ENCODE data around the gene DNASE1L1. TPM values are rescaled to one million over a fixed set of nuclear protein-coding genes. Genes with fewer than 3 reads are reported as not detected.

Gene DNASE1L1
- total and polyA plus RNA-seq, 4 donors: 9.3 to 22.1 (median 16.7) TPM

DNA sequence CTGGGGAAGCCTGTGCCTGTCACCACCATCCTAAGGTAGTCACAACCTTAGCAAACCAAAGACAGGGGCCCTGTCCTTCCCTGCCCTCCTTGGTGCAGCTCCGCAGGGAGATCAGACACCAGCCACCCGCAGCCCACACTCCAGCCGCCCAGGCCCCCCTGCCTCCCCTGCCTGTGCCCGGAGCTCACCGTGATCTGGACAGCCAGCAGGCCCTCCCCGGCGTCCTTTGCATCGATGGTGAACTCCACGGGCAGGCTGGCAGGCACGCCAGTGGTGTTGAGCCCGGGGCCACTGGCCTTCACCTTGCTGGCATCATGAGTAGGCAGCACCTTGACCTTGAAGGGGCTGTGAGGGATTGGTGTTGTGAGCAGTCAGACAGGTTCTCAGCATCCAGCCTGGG is 51.0 kb downstream of the DNASE1L1 start:
- H3K36me3 ChIP-seq (ENCODE audit: control insufficient read depth in 4 of 4, insufficient read depth in 3 of 4, low read depth in 1 of 4, low read length in 3 of 4): peaks cover 0 to 7% (median 3%) of the 10 kb centered on the region in 4 donors
- 93% methylated on average over 11 of the region's 11 CpGs for WGBS
- TF ChIP-seq, protein P1, sequence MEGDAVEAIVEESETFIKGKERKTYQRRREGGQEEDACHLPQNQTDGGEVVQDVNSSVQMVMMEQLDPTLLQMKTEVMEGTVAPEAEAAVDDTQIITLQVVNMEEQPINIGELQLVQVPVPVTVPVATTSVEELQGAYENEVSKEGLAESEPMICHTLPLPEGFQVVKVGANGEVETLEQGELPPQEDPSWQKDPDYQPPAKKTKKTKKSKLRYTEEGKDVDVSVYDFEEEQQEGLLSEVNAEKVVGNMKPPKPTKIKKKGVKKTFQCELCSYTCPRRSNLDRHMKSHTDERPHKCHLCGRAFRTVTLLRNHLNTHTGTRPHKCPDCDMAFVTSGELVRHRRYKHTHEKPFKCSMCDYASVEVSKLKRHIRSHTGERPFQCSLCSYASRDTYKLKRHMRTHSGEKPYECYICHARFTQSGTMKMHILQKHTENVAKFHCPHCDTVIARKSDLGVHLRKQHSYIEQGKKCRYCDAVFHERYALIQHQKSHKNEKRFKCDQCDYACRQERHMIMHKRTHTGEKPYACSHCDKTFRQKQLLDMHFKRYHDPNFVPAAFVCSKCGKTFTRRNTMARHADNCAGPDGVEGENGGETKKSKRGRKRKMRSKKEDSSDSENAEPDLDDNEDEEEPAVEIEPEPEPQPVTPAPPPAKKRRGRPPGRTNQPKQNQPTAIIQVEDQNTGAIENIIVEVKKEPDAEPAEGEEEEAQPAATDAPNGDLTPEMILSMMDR (IDR thresholded peaks at IDR 0.05; ENCODE audit: low read depth, low read length, missing input control): no peak
- no peak overlapping the region for H3K9ac ChIP-seq (ENCODE audit: low read depth in 1 of 2, low read length in 2 of 2)
- H3K9me3 ChIP-seq (ENCODE audit: control insufficient read depth in 4 of 4, low read length in 3 of 4): no peaks in the 10 kb centered on the region
- H3K4me3 ChIP-seq (ENCODE audit: low read depth in 1 of 3, low read length in 3 of 3): no peak overlapping the region
- peaks cover 3 to 19% (median 8%) of the 10 kb centered on the region in 4 donors for H3K4me1 ChIP-seq (ENCODE audit: control insufficient read depth in 4 of 4, insufficient read depth in 4 of 4, low read length in 3 of 4)
- H3K27ac ChIP-seq (ENCODE audit: low read depth in 1 of 2, low read length in 2 of 2): no peak overlapping the region
- no peaks in the 10 kb centered on the region for H3K27me3 ChIP-seq (ENCODE audit: control insufficient read depth in 4 of 4, insufficient read depth in 4 of 4, low read length in 3 of 4)
- no peak for DNase-seq (ENCODE audit: low spot score)

DNA sequence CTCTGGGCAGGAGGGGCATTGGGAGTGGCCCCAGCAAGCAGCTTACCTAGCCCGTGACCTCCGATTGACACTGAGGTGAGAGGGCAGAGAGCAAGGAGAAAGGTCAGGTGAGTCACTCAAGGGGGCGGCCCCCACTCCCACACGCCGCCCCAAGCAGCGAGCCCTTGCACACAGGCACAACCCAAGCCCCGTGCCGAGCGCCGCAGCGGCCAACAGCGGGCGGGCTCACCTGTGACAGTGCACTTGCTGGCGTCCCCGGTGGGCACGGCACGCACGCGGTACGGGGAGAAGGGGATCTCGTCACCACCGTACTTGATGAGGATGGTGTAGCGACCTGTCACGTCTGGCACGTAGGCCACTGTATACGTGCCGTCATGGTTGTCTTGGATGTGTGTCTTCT is 51.8 kb downstream of the DNASE1L1 start:
- Histone ChIP-seq H3K27ac (ENCODE audit: low read depth in 1 of 2, low read length in 2 of 2) (no peak overlapping the region), H3K4me1 (ENCODE audit: control insufficient read depth in 4 of 4, insufficient read depth in 4 of 4, low read length in 3 of 4) (peaks cover 3 to 19% (median 8%) of the 10 kb centered on the region in 4 donors), H3K9ac (ENCODE audit: low read depth in 1 of 2, low read length in 2 of 2) (no peak overlapping the region), H3K27me3 (ENCODE audit: control insufficient read depth in 4 of 4, insufficient read depth in 4 of 4, low read length in 3 of 4) (no peaks in the 10 kb centered on the region), H3K9me3 (ENCODE audit: control insufficient read depth in 4 of 4, low read length in 3 of 4) (no peaks in the 10 kb centered on the region), H3K36me3 (ENCODE audit: control insufficient read depth in 4 of 4, insufficient read depth in 3 of 4, low read depth in 1 of 4, low read length in 3 of 4) (peaks cover 0 to 7% (median 3%) of the 10 kb centered on the region in 4 donors), H3K4me3 (ENCODE audit: low read depth in 1 of 3, low read length in 3 of 3) (no peak overlapping the region)
- DNase-seq (ENCODE audit: low spot score): no peak
- TF ChIP-seq JUND (IDR thresholded peaks at IDR 0.05): no peak
- 95% methylated on average over 27 of the region's 27 CpGs for WGBS

DNA sequence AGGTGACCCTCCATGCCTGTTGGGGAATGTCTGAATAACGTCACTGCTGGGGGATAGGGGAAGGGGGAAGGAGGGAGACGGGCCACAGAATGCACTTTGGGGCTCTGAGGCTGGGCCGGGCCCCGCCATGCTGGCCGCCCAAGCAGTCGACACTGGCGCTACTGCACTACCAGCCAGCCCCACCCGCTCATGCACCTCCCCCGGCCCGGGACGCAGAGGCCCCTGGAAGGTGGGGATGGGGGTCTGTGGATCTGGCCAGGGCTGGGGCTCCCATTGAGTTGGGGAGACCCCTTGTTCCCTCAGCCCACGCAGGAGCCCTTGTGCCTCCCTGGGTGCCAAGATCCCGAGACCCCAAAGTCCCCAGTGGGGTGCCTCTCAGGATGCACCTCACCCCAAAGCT is 52.5 kb downstream of the DNASE1L1 start:
- DNase-seq (ENCODE audit: low spot score): no peak
- Histone ChIP-seq H3K27ac (ENCODE audit: low read depth in 1 of 2, low read length in 2 of 2) (no peak overlapping the region), H3K36me3 (ENCODE audit: control insufficient read depth in 4 of 4, insufficient read depth in 3 of 4, low read depth in 1 of 4, low read length in 3 of 4) (peaks cover 0 to 6% (median 4%) of the 10 kb centered on the region in 4 donors), H3K27me3 (ENCODE audit: control insufficient read depth in 4 of 4, insufficient read depth in 4 of 4, low read length in 3 of 4) (no peaks in the 10 kb centered on the region), H3K9me3 (ENCODE audit: control insufficient read depth in 4 of 4, low read length in 3 of 4) (no peaks in the 10 kb centered on the region), H3K4me1 (ENCODE audit: control insufficient read depth in 4 of 4, insufficient read depth in 4 of 4, low read length in 3 of 4) (peaks cover 3 to 20% (median 9%) of the 10 kb centered on the region in 4 donors), H3K9ac (ENCODE audit: low read depth in 1 of 2, low read length in 2 of 2) (no peak overlapping the region), H3K4me3 (ENCODE audit: low read depth in 1 of 3, low read length in 3 of 3) (no peak overlapping the region)
- TF ChIP-seq HNF4A (conservative IDR thresholded peaks at IDR 0.05) (no peak), RXRA (IDR thresholded peaks at IDR 0.05) (no peak), RAD21 (IDR thresholded peaks at IDR 0.05) (no peak), SP1 (IDR thresholded peaks at IDR 0.05) (no peak), JUND (IDR thresholded peaks at IDR 0.05) (no peak), TAF1 (conservative IDR thresholded peaks at IDR 0.05) (no peak), YY1 (IDR thresholded peaks at IDR 0.05) (no peak)
- TF ChIP-seq, protein P2, sequence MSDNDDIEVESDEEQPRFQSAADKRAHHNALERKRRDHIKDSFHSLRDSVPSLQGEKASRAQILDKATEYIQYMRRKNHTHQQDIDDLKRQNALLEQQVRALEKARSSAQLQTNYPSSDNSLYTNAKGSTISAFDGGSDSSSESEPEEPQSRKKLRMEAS (IDR thresholded peaks at IDR 0.05): no peak
- TF ChIP-seq, protein P1 (IDR thresholded peaks at IDR 0.05; ENCODE audit: low read depth, low read length, missing input control): no peak
- TF ChIP-seq, protein P3, sequence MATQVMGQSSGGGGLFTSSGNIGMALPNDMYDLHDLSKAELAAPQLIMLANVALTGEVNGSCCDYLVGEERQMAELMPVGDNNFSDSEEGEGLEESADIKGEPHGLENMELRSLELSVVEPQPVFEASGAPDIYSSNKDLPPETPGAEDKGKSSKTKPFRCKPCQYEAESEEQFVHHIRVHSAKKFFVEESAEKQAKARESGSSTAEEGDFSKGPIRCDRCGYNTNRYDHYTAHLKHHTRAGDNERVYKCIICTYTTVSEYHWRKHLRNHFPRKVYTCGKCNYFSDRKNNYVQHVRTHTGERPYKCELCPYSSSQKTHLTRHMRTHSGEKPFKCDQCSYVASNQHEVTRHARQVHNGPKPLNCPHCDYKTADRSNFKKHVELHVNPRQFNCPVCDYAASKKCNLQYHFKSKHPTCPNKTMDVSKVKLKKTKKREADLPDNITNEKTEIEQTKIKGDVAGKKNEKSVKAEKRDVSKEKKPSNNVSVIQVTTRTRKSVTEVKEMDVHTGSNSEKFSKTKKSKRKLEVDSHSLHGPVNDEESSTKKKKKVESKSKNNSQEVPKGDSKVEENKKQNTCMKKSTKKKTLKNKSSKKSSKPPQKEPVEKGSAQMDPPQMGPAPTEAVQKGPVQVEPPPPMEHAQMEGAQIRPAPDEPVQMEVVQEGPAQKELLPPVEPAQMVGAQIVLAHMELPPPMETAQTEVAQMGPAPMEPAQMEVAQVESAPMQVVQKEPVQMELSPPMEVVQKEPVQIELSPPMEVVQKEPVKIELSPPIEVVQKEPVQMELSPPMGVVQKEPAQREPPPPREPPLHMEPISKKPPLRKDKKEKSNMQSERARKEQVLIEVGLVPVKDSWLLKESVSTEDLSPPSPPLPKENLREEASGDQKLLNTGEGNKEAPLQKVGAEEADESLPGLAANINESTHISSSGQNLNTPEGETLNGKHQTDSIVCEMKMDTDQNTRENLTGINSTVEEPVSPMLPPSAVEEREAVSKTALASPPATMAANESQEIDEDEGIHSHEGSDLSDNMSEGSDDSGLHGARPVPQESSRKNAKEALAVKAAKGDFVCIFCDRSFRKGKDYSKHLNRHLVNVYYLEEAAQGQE (IDR thresholded peaks at IDR 0.05): no peak
- WGBS: 95% methylated on average over 13 of the region's 13 CpGs
